Measurements from ENCODE around the gene PIK3CA. TPM values are rescaled to one million over a fixed set of nuclear protein-coding genes. Genes with fewer than 3 reads are reported as not detected.
A peak's percentile ranks its signal among the peaks of the same experiment; 100 is the strongest.
"Not testable (repeated sequence)": the region's sequence is repeated elsewhere in the genome, so short reads cannot be mapped to it uniquely, and the experiment has no call there.

The PIK3CA gene
- total and polyA plus RNA-seq, 2 donors (not counting 3 experiments of a cell fraction or from before 2014, with no cell fraction given), result 4.2 to 25.8 TPM

GRCh38 chr3:179115444-179115843 lies 32.7 kb upstream of the PIK3CA start:
- H3K27me3 ChIP-seq (ENCODE audit: control insufficient read depth in 2 of 2, insufficient read depth in 2 of 2, low read length in 2 of 2); H3K4me3 ChIP-seq (replicated peaks in 1 of 3; ENCODE audit: insufficient read depth in 1 of 3, low read depth in 1 of 3, low read length in 3 of 3); H3K27ac ChIP-seq (ENCODE audit: insufficient read depth, low read depth, low read length); H4K20me1 ChIP-seq (replicated peaks; ENCODE audit: control insufficient read depth, extremely low read depth, insufficient read depth, low read length); H3K4me2 ChIP-seq (ENCODE audit: insufficient read depth, low read length); BruUV-seq (replicated peaks); H3K9me3 ChIP-seq (replicated peaks; ENCODE audit: control insufficient read depth, insufficient read depth, low read length); POLR2A ChIA-PET; H3K9me1 ChIP-seq (replicated peaks; ENCODE audit: control insufficient read depth, extremely low read depth, insufficient read depth, low read length); H3K79me2 ChIP-seq (ENCODE audit: control insufficient read depth, insufficient read depth, low read length); H3K9ac ChIP-seq (replicated peaks; ENCODE audit: extremely low read depth, insufficient read depth, low read length); intact Hi-C loops (cut with micrococcal nuclease); H3K36me3 ChIP-seq (ENCODE audit: control insufficient read depth in 2 of 2, extremely low read depth in 1 of 2, insufficient read depth in 2 of 2, low read length in 2 of 2); dilution Hi-C loops (cut with MboI; ENCODE audit: extremely low pct_ligation_motif_present, low sequenced_read_pairs); H2AFZ ChIP-seq (ENCODE audit: low read depth, low read length): not testable (repeated sequence)
- DNase-seq (ENCODE audit: low read depth, low spot score) (peak; percentile 50), FAIRE-seq (peak; percentile 33)
- CTCF ChIA-PET, result interaction anchor here (1.0 to 1.5 kb wide), 3 partner anchors 8 to 32 kb away, joined by 4 to 7 read pairs (median 4); no protein-coding TSS in a partner anchor
- peak; percentile 40 for TF ChIP-seq FOS (IDR thresholded peaks at IDR 0.05; ENCODE audit: borderline replicate concordance, insufficient read depth, low read length)
- TF ChIP-seq GATA2 (IDR thresholded peaks at IDR 0.05; ENCODE audit: insufficient read depth, insufficient read length, low read depth, low read length), result peak; percentile 90
- peaks cover 12% of the 10 kb centered on the region for H3K4me1 ChIP-seq (ENCODE audit: control insufficient read depth, extremely low read depth, insufficient read depth, low read length)

- H3K27me3 ChIP-seq (ENCODE audit: control insufficient read depth in 2 of 2, insufficient read depth in 2 of 2, low read length in 2 of 2), result no peaks in the 10 kb centered on the region
- dilution Hi-C loops (cut with MboI; ENCODE audit: extremely low pct_ligation_motif_present, low sequenced_read_pairs) (no loop called here), intact Hi-C loops (cut with micrococcal nuclease) (no loop called here)
- H4K20me1 ChIP-seq (replicated peaks; ENCODE audit: control insufficient read depth, extremely low read depth, insufficient read depth, low read length), result no peaks in the 10 kb centered on the region
- ChIA-PET CTCF (no interaction called here), POLR2A (no interaction called here)
- DNase-seq (ENCODE audit: low read depth, low spot score), result no peak
- peaks cover 8% of the 10 kb centered on the region for H3K4me1 ChIP-seq (ENCODE audit: control insufficient read depth, extremely low read depth, insufficient read depth, low read length)
- BruUV-seq (replicated peaks), result no TSS peak
- no peaks in the 10 kb centered on the region for H3K9me3 ChIP-seq (replicated peaks; ENCODE audit: control insufficient read depth, insufficient read depth, low read length)
- H3K36me3 ChIP-seq (ENCODE audit: control insufficient read depth in 2 of 2, extremely low read depth in 1 of 2, insufficient read depth in 2 of 2, low read length in 2 of 2), result no peaks in the 10 kb centered on the region
- H3K4me3 ChIP-seq (replicated peaks in 1 of 3; ENCODE audit: insufficient read depth in 1 of 3, low read depth in 1 of 3, low read length in 3 of 3), result no peak overlapping the region
- H3K27ac ChIP-seq (ENCODE audit: insufficient read depth, low read depth, low read length), result no peak overlapping the region
- no peak overlapping the region for H3K4me2 ChIP-seq (ENCODE audit: insufficient read depth, low read length)
- no peak for FAIRE-seq
- no peaks in the 10 kb centered on the region for H3K9me1 ChIP-seq (replicated peaks; ENCODE audit: control insufficient read depth, extremely low read depth, insufficient read depth, low read length)
- TF ChIP-seq CTCF (IDR thresholded peaks at IDR 0.05; ENCODE audit: extremely low read depth in 1 of 2, insufficient read depth in 1 of 2, low read depth in 1 of 2, low read length in 2 of 2) (no peak), POLR2AphosphoS5 (IDR thresholded peaks at IDR 0.05; ENCODE audit: insufficient read depth, low read depth, low read length) (no peak)
- no peak overlapping the region for H2AFZ ChIP-seq (ENCODE audit: low read depth, low read length)
- no peak overlapping the region for H3K9ac ChIP-seq (replicated peaks; ENCODE audit: extremely low read depth, insufficient read depth, low read length)
- H3K79me2 ChIP-seq (ENCODE audit: control insufficient read depth, insufficient read depth, low read length), result no peaks in the 10 kb centered on the region
Measured at GRCh38 chr3:179116816-179117215, 31.3 kb upstream of the PIK3CA start.

GRCh38 chr3:179132191-179132890 lies 15.8 kb upstream of the PIK3CA start:
- H3K9me3 ChIP-seq (replicated peaks; ENCODE audit: control insufficient read depth, insufficient read depth, low read length); DNase-seq (ENCODE audit: low read depth, low spot score); H3K4me3 ChIP-seq (replicated peaks in 1 of 3; ENCODE audit: insufficient read depth in 1 of 3, low read depth in 1 of 3, low read length in 3 of 3); H3K27me3 ChIP-seq (ENCODE audit: control insufficient read depth in 2 of 2, insufficient read depth in 2 of 2, low read length in 2 of 2); H3K4me2 ChIP-seq (ENCODE audit: insufficient read depth, low read length); CTCF ChIA-PET; H3K27ac ChIP-seq (ENCODE audit: insufficient read depth, low read depth, low read length); H3K9ac ChIP-seq (replicated peaks; ENCODE audit: extremely low read depth, insufficient read depth, low read length); dilution Hi-C loops (cut with MboI; ENCODE audit: extremely low pct_ligation_motif_present, low sequenced_read_pairs); BruUV-seq (replicated peaks); H4K20me1 ChIP-seq (replicated peaks; ENCODE audit: control insufficient read depth, extremely low read depth, insufficient read depth, low read length); H2AFZ ChIP-seq (ENCODE audit: low read depth, low read length); H3K36me3 ChIP-seq (ENCODE audit: control insufficient read depth in 2 of 2, extremely low read depth in 1 of 2, insufficient read depth in 2 of 2, low read length in 2 of 2); intact Hi-C loops (cut with micrococcal nuclease); H3K79me2 ChIP-seq (ENCODE audit: control insufficient read depth, insufficient read depth, low read length); H3K4me1 ChIP-seq (ENCODE audit: control insufficient read depth, extremely low read depth, insufficient read depth, low read length); POLR2A ChIA-PET; FAIRE-seq; H3K9me1 ChIP-seq (replicated peaks; ENCODE audit: control insufficient read depth, extremely low read depth, insufficient read depth, low read length): not testable (repeated sequence)

Data from endothelial cell of umbilical vein (primary cell).